Measurements from ENCODE around the gene TNS4. TPM values are rescaled to one million over a fixed set of nuclear protein-coding genes. Genes with fewer than 3 reads are reported as not detected.

Gene TNS4
- total and polyA plus RNA-seq, 2 of the 4 experiments (the other 2 are of a cell fraction), result not detected

DNA sequence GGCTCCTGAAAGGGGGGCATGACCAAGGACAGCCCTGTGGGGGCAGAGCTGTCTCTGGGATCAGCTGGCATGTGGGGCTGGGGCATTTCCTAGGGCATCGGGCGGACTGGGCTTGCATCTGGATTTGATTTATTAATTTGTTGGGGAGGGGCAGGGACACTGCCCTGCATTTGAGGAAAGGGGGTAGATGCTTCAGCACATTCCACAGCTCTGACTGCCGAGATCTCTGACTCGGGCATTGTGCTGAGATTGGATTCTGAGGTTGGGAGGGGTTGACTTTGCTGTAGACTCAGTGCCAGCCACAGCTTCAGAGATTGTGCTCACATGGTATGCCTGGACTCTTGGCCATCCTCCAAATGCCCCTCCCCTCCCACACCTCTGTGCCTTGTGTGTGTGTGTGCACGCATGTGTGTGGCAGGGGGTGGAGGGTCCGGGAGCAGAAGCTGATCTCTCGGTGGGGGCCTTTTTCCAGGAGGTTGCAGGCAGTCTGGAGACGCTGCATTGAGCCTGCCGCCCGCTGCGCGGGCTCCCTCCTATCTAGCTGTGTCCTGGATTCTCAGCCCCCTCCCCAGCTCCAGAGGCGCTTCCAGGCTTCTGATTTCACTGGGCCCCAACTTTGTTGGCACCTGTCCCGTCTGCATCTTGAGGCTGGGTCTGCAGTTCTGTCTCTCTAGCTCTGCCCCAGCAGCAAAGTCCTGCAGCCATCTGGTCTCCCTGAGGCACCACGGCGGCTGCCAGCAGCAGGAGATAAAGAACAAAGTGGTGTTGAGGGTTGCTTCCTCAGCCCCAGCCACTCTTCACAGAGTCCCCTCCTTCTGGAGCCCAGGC, 43.2 kb downstream of the TNS4 start (continued):
- TF ChIP-seq, protein P1, sequence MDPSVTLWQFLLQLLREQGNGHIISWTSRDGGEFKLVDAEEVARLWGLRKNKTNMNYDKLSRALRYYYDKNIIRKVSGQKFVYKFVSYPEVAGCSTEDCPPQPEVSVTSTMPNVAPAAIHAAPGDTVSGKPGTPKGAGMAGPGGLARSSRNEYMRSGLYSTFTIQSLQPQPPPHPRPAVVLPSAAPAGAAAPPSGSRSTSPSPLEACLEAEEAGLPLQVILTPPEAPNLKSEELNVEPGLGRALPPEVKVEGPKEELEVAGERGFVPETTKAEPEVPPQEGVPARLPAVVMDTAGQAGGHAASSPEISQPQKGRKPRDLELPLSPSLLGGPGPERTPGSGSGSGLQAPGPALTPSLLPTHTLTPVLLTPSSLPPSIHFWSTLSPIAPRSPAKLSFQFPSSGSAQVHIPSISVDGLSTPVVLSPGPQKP (IDR thresholded peaks at IDR 0.05; ENCODE audit: borderline replicate concordance, low read depth, low read length), result no peak

DNA sequence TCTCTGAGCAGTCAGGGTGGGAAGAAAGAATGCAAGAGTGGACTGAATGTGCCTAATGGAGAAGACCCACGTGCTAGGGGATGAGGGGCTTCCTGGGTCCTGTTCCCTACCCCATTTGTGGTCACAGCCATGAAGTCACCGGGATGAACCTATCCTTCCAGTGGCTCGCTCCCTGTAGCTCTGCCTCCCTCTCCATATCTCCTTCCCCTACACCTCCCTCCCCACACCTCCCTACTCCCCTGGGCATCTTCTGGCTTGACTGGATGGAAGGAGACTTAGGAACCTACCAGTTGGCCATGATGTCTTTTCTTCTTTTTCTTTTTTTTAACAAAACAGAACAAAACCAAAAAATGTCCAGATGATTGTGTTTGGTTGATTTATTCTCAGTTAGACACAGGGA, 44.1 kb downstream of the TNS4 start:
- no peak overlapping the region for H3K4me3 ChIP-seq (ENCODE audit: insufficient read depth, low read depth, low read length)
- dilution Hi-C loops (cut with HindIII; ENCODE audit: low sequenced_read_pairs, unreplicated experiment) (no loop called here), intact Hi-C loops (cut with micrococcal nuclease) (no loop called here), in situ Hi-C loops (cut with MboI; ENCODE audit: low sequenced_read_pairs) (no loop called here)
- ChIA-PET CTCF (interaction anchor here (1.1 to 1.5 kb wide), 2 partner anchors 48 to 103 kb away, joined by 3 to 5 read pairs; no protein-coding TSS in a partner anchor), POLR2A (ENCODE audit: unreplicated experiment) (no interaction called here)
- peaks cover 44% of the 10 kb centered on the region for H3K9me1 ChIP-seq (ENCODE audit: insufficient read depth, low read length)
- H3K23ac ChIP-seq (ENCODE audit: low read depth, low read length), result peak overlapping the region; percentile 87
- H3K9me3 ChIP-seq (ENCODE audit: control insufficient read depth, insufficient read depth, low read length), result no peaks in the 10 kb centered on the region
- WGBS, 2 experiments (ENCODE audit: extremely low coverage in 2 of 2, insufficient read length in 1 of 2), result no CpG with 5 or more reads among the region's 3 CpGs
- H2AK9ac ChIP-seq (replicated peaks; ENCODE audit: low read depth, low read length, poor library complexity), result peak overlapping the region; percentile 73
- H2BK120ac ChIP-seq (ENCODE audit: low read depth, low read length), result peak overlapping the region; percentile 64
- H4K20me1 ChIP-seq (ENCODE audit: insufficient read depth, low read length), result peaks cover 59% of the 10 kb centered on the region
- peak overlapping the region; percentile 21 for H2AFZ ChIP-seq (replicated peaks; ENCODE audit: low read length, poor library complexity)
- H3K79me1 ChIP-seq (ENCODE audit: low read depth in 1 of 2, low read length in 2 of 2), result peaks cover 8 to 59% of the 10 kb centered on the region in 2 experiments
- H3K36me3 ChIP-seq (ENCODE audit: control insufficient read depth, insufficient read depth, low read length), result peaks cover 63% of the 10 kb centered on the region
- H3K56ac ChIP-seq (ENCODE audit: extremely low read depth, insufficient read depth, low read length), result peak overlapping the region; percentile 43
- peak overlapping the region; percentile 74 for H4K91ac ChIP-seq (ENCODE audit: insufficient read depth, low read depth, low read length)
- peak overlapping the region; percentile 45 for H2BK5ac ChIP-seq (ENCODE audit: low read depth, low read length, poor library complexity, severe bottlenecking)
- H3K4ac ChIP-seq (ENCODE audit: low read depth, low read length), result peak overlapping the region; percentile 79
- peak overlapping the region; percentile 78 for H2BK20ac ChIP-seq (ENCODE audit: low read depth, low read length)
- BruUV-seq (replicated peaks), result no TSS peak
- peaks cover 43% of the 10 kb centered on the region for H3K4me1 ChIP-seq (ENCODE audit: control insufficient read depth, insufficient read depth, low read length)
- peak overlapping the region; percentile 87; the same call in 1 of the 2 replicates for H2AK5ac ChIP-seq (ENCODE audit: low read depth, low read length)
- H3K27me3 ChIP-seq (ENCODE audit: control insufficient read depth, insufficient read depth, low read length), result no peaks in the 10 kb centered on the region
- H3K27ac ChIP-seq (ENCODE audit: insufficient read depth, low read length), result peak overlapping the region; percentile 48
- DNase-seq (no peak), ATAC-seq (ENCODE audit: low read depth) (no peak)
- no peak overlapping the region for H3K4me2 ChIP-seq (ENCODE audit: low read depth, low read length)
- H4K8ac ChIP-seq (ENCODE audit: low read depth in 2 of 2, low read length in 2 of 2), result peak overlapping the region; percentile 15 to 85
- no peak overlapping the region for H3K9ac ChIP-seq (ENCODE audit: low read depth, low read length)
- H3K18ac ChIP-seq (ENCODE audit: low read depth, low read length), result peak overlapping the region; percentile 23; the same call in 1 of the 2 replicates
- H4K5ac ChIP-seq (ENCODE audit: low read depth, low read length), result peak overlapping the region; percentile 17; the same call in 1 of the 2 replicates
- peak overlapping the region; percentile 29; the same call in 2 of the 3 replicates for H2BK15ac ChIP-seq (ENCODE audit: low read depth, low read length)
- peak overlapping the region; percentile 75 for H3K14ac ChIP-seq (replicated peaks; ENCODE audit: low read depth, low read length)
- TF ChIP-seq RFX5 (IDR thresholded peaks at IDR 0.05; ENCODE audit: low read depth, low read length) (no peak), BHLHE40 (IDR thresholded peaks at IDR 0.05; ENCODE audit: low read depth, low read length) (no peak), FOS (IDR thresholded peaks at IDR 0.05; ENCODE audit: low read depth, low read length) (no peak), MAFK (IDR thresholded peaks at IDR 0.05; ENCODE audit: low read depth, low read length) (no peak), SMC3 (IDR thresholded peaks at IDR 0.05; ENCODE audit: low read depth, low read length) (no peak), CEBPB (IDR thresholded peaks at IDR 0.05; ENCODE audit: low read depth, low read length) (no peak), NFE2L2 (IDR thresholded peaks at IDR 0.05; ENCODE audit: low read depth, low read length) (no peak), MAZ (IDR thresholded peaks at IDR 0.05; ENCODE audit: borderline replicate concordance, low read depth, low read length) (no peak), RAD21 (IDR thresholded peaks at IDR 0.05; ENCODE audit: low read length) (no peak)
- TF ChIP-seq, protein P2, sequence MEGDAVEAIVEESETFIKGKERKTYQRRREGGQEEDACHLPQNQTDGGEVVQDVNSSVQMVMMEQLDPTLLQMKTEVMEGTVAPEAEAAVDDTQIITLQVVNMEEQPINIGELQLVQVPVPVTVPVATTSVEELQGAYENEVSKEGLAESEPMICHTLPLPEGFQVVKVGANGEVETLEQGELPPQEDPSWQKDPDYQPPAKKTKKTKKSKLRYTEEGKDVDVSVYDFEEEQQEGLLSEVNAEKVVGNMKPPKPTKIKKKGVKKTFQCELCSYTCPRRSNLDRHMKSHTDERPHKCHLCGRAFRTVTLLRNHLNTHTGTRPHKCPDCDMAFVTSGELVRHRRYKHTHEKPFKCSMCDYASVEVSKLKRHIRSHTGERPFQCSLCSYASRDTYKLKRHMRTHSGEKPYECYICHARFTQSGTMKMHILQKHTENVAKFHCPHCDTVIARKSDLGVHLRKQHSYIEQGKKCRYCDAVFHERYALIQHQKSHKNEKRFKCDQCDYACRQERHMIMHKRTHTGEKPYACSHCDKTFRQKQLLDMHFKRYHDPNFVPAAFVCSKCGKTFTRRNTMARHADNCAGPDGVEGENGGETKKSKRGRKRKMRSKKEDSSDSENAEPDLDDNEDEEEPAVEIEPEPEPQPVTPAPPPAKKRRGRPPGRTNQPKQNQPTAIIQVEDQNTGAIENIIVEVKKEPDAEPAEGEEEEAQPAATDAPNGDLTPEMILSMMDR (conservative IDR thresholded peaks at IDR 0.05; ENCODE audit: low read depth, low read length), result no peak
- TF ChIP-seq, protein P3, sequence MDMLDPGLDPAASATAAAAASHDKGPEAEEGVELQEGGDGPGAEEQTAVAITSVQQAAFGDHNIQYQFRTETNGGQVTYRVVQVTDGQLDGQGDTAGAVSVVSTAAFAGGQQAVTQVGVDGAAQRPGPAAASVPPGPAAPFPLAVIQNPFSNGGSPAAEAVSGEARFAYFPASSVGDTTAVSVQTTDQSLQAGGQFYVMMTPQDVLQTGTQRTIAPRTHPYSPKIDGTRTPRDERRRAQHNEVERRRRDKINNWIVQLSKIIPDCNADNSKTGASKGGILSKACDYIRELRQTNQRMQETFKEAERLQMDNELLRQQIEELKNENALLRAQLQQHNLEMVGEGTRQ (IDR thresholded peaks at IDR 0.05; ENCODE audit: low read depth, low read length), result no peak
